ENCODE measurements around the gene IL17C. TPM values are rescaled to one million over a fixed set of nuclear protein-coding genes. Genes with fewer than 3 reads are reported as not detected.

The IL17C gene
- total RNA-seq, 1 experiment from 2014 or later: 1.9 TPM

GRCh38 chr16:88630941-88631340 is 7.4 kb upstream of the IL17C start (continued):
- TF ChIP-seq, protein P1, sequence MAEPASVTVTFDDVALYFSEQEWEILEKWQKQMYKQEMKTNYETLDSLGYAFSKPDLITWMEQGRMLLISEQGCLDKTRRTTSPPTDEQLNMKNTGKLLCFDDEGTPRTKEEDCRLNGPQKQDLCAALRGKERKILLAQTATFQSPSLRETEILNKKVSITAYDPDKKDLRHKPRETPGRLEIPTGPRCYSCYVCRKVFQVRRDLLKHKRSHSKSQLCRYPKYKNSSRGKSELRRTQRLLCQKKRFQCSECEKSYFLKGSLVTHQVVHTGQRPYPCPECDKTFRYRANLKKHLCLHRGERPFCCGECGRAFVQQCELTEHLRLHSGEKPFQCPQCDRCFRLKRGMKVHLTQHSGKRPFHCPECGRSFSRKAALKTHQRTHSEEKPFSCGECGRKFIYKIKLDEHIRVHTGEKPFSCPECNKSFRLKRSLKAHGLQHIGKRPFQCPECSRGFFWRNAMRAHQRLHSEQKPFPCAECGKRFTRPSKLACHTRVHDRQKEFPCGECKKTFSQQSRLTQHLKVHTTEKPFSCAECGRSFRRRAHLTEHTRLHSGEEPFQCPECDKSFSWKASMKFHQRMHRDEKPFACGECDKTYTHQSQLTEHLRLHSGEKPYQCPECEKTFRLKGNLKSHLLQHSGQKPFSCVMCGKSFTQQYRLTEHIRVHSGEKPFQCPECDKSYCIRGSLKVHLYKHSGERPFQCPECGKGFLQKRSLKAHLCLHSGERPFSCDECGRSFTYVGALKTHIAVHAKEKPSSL (CRISPR knock-in tag; conservative IDR thresholded peaks at IDR 0.05): no peak
- TF ChIP-seq SP1 (CRISPR knock-in tag; conservative IDR thresholded peaks at IDR 0.05): no peak
- no peak for TF ChIP-seq ZBTB43 (CRISPR knock-in tag; IDR thresholded peaks at IDR 0.05)
- no peak for TF ChIP-seq PREB (CRISPR knock-in tag; IDR thresholded peaks at IDR 0.05; ENCODE audit: borderline replicate concordance)
- no peak for TF ChIP-seq ZNF671 (CRISPR knock-in tag; IDR thresholded peaks at IDR 0.05)
- TF ChIP-seq FOXJ3 (CRISPR knock-in tag; IDR thresholded peaks at IDR 0.05; ENCODE audit: borderline replicate concordance): no peak
- TF ChIP-seq NR3C1 (CRISPR knock-in tag; conservative IDR thresholded peaks at IDR 0.05; ENCODE audit: low read depth): no peak
- TF ChIP-seq ZNF416 (CRISPR knock-in tag; IDR thresholded peaks at IDR 0.05): no peak
- TF ChIP-seq HMGA2 (CRISPR knock-in tag; IDR thresholded peaks at IDR 0.05): no peak
- no peak for TF ChIP-seq NFATC4 (CRISPR knock-in tag; IDR thresholded peaks at IDR 0.05)

DNA sequence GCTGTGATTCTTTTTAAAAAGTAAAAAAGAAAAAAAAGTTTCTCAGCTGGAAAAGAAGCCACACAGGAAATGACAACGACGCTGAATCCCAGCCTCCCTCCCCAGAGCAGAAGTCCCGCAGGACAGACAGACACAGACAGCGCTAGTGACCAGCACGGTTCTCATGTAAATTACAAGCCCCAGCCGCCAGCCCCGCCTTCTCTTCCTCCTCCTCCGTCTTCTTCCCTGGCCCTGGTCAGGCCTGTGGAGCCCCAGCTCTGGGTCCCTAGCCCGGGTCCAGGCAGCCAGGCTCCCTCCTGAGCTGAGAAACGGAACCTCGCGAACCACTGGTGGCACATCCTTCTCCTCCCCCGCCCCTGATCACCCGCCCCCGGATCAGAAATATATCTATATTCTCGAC is 7.0 kb upstream of the IL17C start:
- CTCF ChIA-PET: interaction anchor here (0.7 to 3.7 kb wide), 6 partner anchors 13 to 953 kb away, joined by 3 to 29 read pairs (median 5); no protein-coding TSS in a partner anchor
- POLR2A ChIA-PET: no interaction called here
- Mint-ChIP-seq H3K9me3 (no peaks in the 10 kb centered on the region), H3K4me1 (peaks cover 15% of the 10 kb centered on the region), H3K36me3 (peaks cover 26% of the 10 kb centered on the region), H3K27me3 (ENCODE audit: low read depth) (peaks cover 10% of the 10 kb centered on the region), H3K27ac (peak overlapping the region; percentile 60), H3K4me3 (no peak overlapping the region)
- no peak for DNase-seq (ENCODE audit: low spot score)
- TF ChIP-seq, protein P2, sequence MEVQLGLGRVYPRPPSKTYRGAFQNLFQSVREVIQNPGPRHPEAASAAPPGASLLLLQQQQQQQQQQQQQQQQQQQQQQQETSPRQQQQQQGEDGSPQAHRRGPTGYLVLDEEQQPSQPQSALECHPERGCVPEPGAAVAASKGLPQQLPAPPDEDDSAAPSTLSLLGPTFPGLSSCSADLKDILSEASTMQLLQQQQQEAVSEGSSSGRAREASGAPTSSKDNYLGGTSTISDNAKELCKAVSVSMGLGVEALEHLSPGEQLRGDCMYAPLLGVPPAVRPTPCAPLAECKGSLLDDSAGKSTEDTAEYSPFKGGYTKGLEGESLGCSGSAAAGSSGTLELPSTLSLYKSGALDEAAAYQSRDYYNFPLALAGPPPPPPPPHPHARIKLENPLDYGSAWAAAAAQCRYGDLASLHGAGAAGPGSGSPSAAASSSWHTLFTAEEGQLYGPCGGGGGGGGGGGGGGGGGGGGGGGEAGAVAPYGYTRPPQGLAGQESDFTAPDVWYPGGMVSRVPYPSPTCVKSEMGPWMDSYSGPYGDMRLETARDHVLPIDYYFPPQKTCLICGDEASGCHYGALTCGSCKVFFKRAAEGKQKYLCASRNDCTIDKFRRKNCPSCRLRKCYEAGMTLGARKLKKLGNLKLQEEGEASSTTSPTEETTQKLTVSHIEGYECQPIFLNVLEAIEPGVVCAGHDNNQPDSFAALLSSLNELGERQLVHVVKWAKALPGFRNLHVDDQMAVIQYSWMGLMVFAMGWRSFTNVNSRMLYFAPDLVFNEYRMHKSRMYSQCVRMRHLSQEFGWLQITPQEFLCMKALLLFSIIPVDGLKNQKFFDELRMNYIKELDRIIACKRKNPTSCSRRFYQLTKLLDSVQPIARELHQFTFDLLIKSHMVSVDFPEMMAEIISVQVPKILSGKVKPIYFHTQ (CRISPR knock-in tag; IDR thresholded peaks at IDR 0.05): no peak
- ATAC-seq: no peak

- Mint-ChIP-seq H3K27ac (peak overlapping the region; percentile 83; the same call in 1 of the 2 replicates), H3K4me3 (no peak overlapping the region), H3K27me3 (ENCODE audit: low read depth) (peaks cover 10% of the 10 kb centered on the region), H3K36me3 (peaks cover 23% of the 10 kb centered on the region), H3K4me1 (peaks cover 16% of the 10 kb centered on the region), H3K9me3 (no peaks in the 10 kb centered on the region)
- ChIA-PET POLR2A (interaction anchor here (1.0 to 1.9 kb wide), 2 partner anchors 12 to 22 kb away, joined by 3 to 6 read pairs; no protein-coding TSS in a partner anchor), CTCF (interaction anchor here (0.6 to 3.7 kb wide), 10 partner anchors 14 to 115 kb away, joined by 4 to 29 read pairs (median 14); no protein-coding TSS in a partner anchor)
- DNase-seq (ENCODE audit: low spot score) (no peak), ATAC-seq (no peak)
- TF ChIP-seq MAX (CRISPR knock-in tag; IDR thresholded peaks at IDR 0.05) (no peak), PRRX2 (CRISPR knock-in tag; IDR thresholded peaks at IDR 0.05) (no peak), ZNF121 (CRISPR knock-in tag; IDR thresholded peaks at IDR 0.05) (no peak), MXD4 (CRISPR knock-in tag; IDR thresholded peaks at IDR 0.05; ENCODE audit: borderline replicate concordance) (no peak), JUN (CRISPR knock-in tag; IDR thresholded peaks at IDR 0.05) (no peak), NR2C2 (CRISPR knock-in tag; IDR thresholded peaks at IDR 0.05) (no peak), ZNF263 (CRISPR knock-in tag; IDR thresholded peaks at IDR 0.05; ENCODE audit: low read depth) (no peak), ZNF232 (CRISPR knock-in tag; IDR thresholded peaks at IDR 0.05) (no peak), MLX (CRISPR knock-in tag; IDR thresholded peaks at IDR 0.05) (no peak), ZNF219 (CRISPR knock-in tag; IDR thresholded peaks at IDR 0.05; ENCODE audit: borderline replicate concordance) (no peak)
- TF ChIP-seq, protein P3, sequence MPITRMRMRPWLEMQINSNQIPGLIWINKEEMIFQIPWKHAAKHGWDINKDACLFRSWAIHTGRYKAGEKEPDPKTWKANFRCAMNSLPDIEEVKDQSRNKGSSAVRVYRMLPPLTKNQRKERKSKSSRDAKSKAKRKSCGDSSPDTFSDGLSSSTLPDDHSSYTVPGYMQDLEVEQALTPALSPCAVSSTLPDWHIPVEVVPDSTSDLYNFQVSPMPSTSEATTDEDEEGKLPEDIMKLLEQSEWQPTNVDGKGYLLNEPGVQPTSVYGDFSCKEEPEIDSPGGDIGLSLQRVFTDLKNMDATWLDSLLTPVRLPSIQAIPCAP (CRISPR knock-in tag; IDR thresholded peaks at IDR 0.05): no peak
These were observed 6.3 kb upstream of the IL17C start for GRCh38 chr16:88631920-88632586.
